AG09319 (cell line): ENCODE measurements around the gene DUOX1.

Experiments
- DNase-seq: peaks from one replicate; pipeline ENCODE4 v3.0.0-alpha.2; 2010; ENCODE audit warnings: low read depth; ENCODE audit errors: extremely low read depth
- CTCF ChIP-seq: IDR thresholded peaks from 2 replicates; pipeline ENCODE4 v1.5.1; 2011; ENCODE audit warnings: low read depth, mild to moderate bottlenecking, inconsistent platforms, low read length, moderate library complexity

The DUOX1 gene

GRCh38 chr15:45118131-45118588, 11.6 kb upstream of the DUOX1 start:
- peak; percentile 100 for TF ChIP-seq CTCF
- peak; percentile 63 for DNase-seq

- no peak for DNase-seq
- no peak for TF ChIP-seq CTCF
Observed at GRCh38 chr15:45118996-45119395, 10.8 kb upstream of the DUOX1 start.

- no peak for TF ChIP-seq CTCF
Observed at GRCh38 chr15:45120081-45120972, 9.5 kb upstream of the DUOX1 start.

GRCh38 chr15:45121020-45121419, 8.8 kb upstream of the DUOX1 start:
- no peak for DNase-seq
- TF ChIP-seq CTCF = no peak

More at GRCh38 chr15:45120081-45120972, 9.5 kb upstream of the DUOX1 start:
- DNase-seq = no peak

- DNase-seq = peak; percentile 18
Observed at GRCh38 chr15:45121706-45122417, 7.9 kb upstream of the DUOX1 start.

GRCh38 chr15:45122719-45123118, 7.1 kb upstream of the DUOX1 start:
- no peak for TF ChIP-seq CTCF
- no peak for DNase-seq

More at GRCh38 chr15:45121706-45122417, 7.9 kb upstream of the DUOX1 start:
- no peak for TF ChIP-seq CTCF

- no peak for DNase-seq
- no peak for TF ChIP-seq CTCF
Observed at GRCh38 chr15:45123397-45123796, 6.4 kb upstream of the DUOX1 start.
